A673 (cell line): ENCODE measurements around the gene KYNU.

Experiments
- CTCF ChIP-seq: fragments of 300-800, 200-600 bp; sonication (generic); conservative IDR thresholded peaks from 2 replicates; pipeline ENCODE4 v1.5.1; 2017; ENCODE audit warnings: low read depth, mild to moderate bottlenecking, antibody characterized with exemption, low read length, moderate library complexity, mixed read lengths
- EZH2 ChIP-seq: fragments of 200-600 bp; sonication (generic); IDR thresholded peaks from 2 replicates; pipeline ENCODE4 v1.6.1; 2017; ENCODE audit warnings: borderline replicate concordance, low read depth, mild to moderate bottlenecking, mixed read lengths, antibody characterized with exemption, low read length; ENCODE audit not compliant: poor library complexity, severe bottlenecking

GRCh38 chr2:142951190-142952007 lies 73.9 kb downstream of the KYNU start:
- TF ChIP-seq CTCF (no peak), EZH2 (no peak)
